Stimulated activated CD4-positive, alpha-beta T cell treated with anti-CD3 and anti-CD28 coated beads, Interleukin-2, amount 100 ng/mL, for 4 hours (primary cell): ENCODE results near the gene PCNX1.
A peak's percentile ranks its signal among the peaks of the same experiment; 100 is the strongest.
"Not testable (repeated sequence)": the region's sequence is repeated elsewhere in the genome, so short reads cannot be mapped to it uniquely, and the experiment has no call there.

Experiments
- DNase-seq: peaks from one replicate; pipeline ENCODE4 v3.0.0-alpha.2; 2020; ENCODE audit warnings: low read depth

Gene PCNX1

GRCh38 chr14:70916300-70916699 is 9.0 kb downstream of the PCNX1 start:
- DNase-seq: no peak

GRCh38 chr14:70916799-70917198 is 9.5 kb downstream of the PCNX1 start:
- no peak for DNase-seq

- DNase-seq: no peak
These were observed 10.4 kb downstream of the PCNX1 start for GRCh38 chr14:70917633-70918032.

- DNase-seq: no peak
These were observed 12.5 kb downstream of the PCNX1 start for GRCh38 chr14:70919774-70920173.

GRCh38 chr14:70920608-70921007 is 13.3 kb downstream of the PCNX1 start:
- DNase-seq: no peak

- no peak for DNase-seq
These were observed 14.4 kb downstream of the PCNX1 start for GRCh38 chr14:70921669-70922068.

GRCh38 chr14:70924521-70924920 is 17.3 kb downstream of the PCNX1 start:
- no peak for DNase-seq

GRCh38 chr14:70926235-70926830 is 19.1 kb downstream of the PCNX1 start:
- DNase-seq: no peak

GRCh38 chr14:70931008-70931407 is 23.7 kb downstream of the PCNX1 start:
- DNase-seq: no peak

GRCh38 chr14:70934084-70934483 is 26.8 kb downstream of the PCNX1 start:
- no peak for DNase-seq

- no peak for DNase-seq
These were observed 27.4 kb downstream of the PCNX1 start for GRCh38 chr14:70934502-70935134.

GRCh38 chr14:70935135-70935534 is 27.9 kb downstream of the PCNX1 start:
- DNase-seq: no peak

GRCh38 chr14:70939693-70940092 is 32.4 kb downstream of the PCNX1 start:
- DNase-seq: not testable (repeated sequence)

- peak; percentile 44 for DNase-seq
These were observed 34.5 kb downstream of the PCNX1 start for GRCh38 chr14:70941637-70942341.

- no peak for DNase-seq
These were observed 35.1 kb downstream of the PCNX1 start for GRCh38 chr14:70942342-70942706.

GRCh38 chr14:70942721-70943120 is 35.5 kb downstream of the PCNX1 start:
- DNase-seq: not testable (repeated sequence)

- no peak for DNase-seq
These were observed 36.6 kb downstream of the PCNX1 start for GRCh38 chr14:70943838-70944237.

GRCh38 chr14:70947739-70948138 is 40.5 kb downstream of the PCNX1 start:
- DNase-seq: no peak

- no peak for DNase-seq
These were observed 45.2 kb downstream of the PCNX1 start for GRCh38 chr14:70952485-70952884.

- DNase-seq: no peak
These were observed 46.8 kb downstream of the PCNX1 start for GRCh38 chr14:70954068-70954467.

GRCh38 chr14:70955543-70956480 is 48.6 kb downstream of the PCNX1 start:
- DNase-seq: peak; percentile 24

- no peak for DNase-seq
These were observed 49.3 kb downstream of the PCNX1 start for GRCh38 chr14:70956511-70956910.
